Caki2 (cell line): ENCODE measurements around the gene CXCL8. TPM values are rescaled to one million over a fixed set of nuclear protein-coding genes. Genes with fewer than 3 reads are reported as not detected.
"Not testable (repeated sequence)": the region's sequence is repeated elsewhere in the genome, so short reads cannot be mapped to it uniquely, and the experiment has no call there.

Experiments
- DNase-seq: peaks from one replicate; pipeline ENCODE4 v3.0.0-alpha.2; 2015; ENCODE audit warnings: low read depth
- in situ Hi-C: cut with HindIII; loops from 2 replicates; pipeline ENCODE4 v1.10.0; 2016; ENCODE audit warnings: low sequenced_read_pairs, low pct_unique_long_range_greater_than_20kb, mixed read lengths
- total RNA-seq: library from RNA; depleted of rRNA; stranded (reverse); fragments of >200 nt; shearing (Covaris generic); gene quantifications from 2 replicates; pipeline ENCODE4 v1.2.3, GENCODE V29; 2014; ENCODE audit warnings: low replicate concordance; rRNA removed

The CXCL8 gene
- total RNA-seq, 1 experiment from 2014 or later: 7.8 TPM

- in situ Hi-C loops: no loop called here
- no peak for DNase-seq
Observed at GRCh38 chr4:73770917-73771316, 30.5 kb downstream of the CXCL8 start.

- in situ Hi-C loops: no loop called here
Observed at GRCh38 chr4:73772363-73772762, 32.0 kb downstream of the CXCL8 start.

GRCh38 chr4:73774406-73774805 lies 34.0 kb downstream of the CXCL8 start:
- DNase-seq, in situ Hi-C loops: not testable (repeated sequence)

More at GRCh38 chr4:73772363-73772762, 32.0 kb downstream of the CXCL8 start:
- DNase-seq: no peak

DNA sequence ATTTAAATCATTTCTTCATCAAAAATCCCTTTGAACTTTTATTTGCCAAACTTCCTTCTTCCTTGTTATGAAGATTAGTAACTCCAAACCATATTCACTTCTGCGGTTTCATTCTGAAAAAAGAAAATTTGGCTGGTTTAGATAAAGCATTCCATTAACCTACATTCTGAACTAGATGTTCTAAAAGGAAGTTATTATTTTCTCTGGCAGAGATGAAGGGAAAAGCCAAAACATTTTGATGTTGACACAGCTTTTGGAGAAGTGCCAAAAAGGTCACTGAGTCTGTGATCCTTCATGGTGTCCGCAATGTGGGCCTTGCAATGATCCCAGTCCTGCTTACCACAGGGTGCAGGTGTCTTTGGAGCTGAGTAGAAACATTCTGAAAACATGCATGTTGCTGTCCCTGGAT lies 36.0 kb downstream of the CXCL8 start:
- peak; percentile 84 for DNase-seq

GRCh38 chr4:73777612-73778011 lies 37.2 kb downstream of the CXCL8 start:
- peak; percentile 21 for DNase-seq
- in situ Hi-C loops: no loop called here

More for the DNA sequence above, 36.0 kb downstream of the CXCL8 start:
- in situ Hi-C loops: no loop called here

- in situ Hi-C loops: no loop called here
Observed at GRCh38 chr4:73780243-73780642, 39.9 kb downstream of the CXCL8 start.

GRCh38 chr4:73780834-73781233 lies 40.5 kb downstream of the CXCL8 start:
- in situ Hi-C loops: no loop called here

More at GRCh38 chr4:73780243-73780642, 39.9 kb downstream of the CXCL8 start:
- DNase-seq: no peak

DNA sequence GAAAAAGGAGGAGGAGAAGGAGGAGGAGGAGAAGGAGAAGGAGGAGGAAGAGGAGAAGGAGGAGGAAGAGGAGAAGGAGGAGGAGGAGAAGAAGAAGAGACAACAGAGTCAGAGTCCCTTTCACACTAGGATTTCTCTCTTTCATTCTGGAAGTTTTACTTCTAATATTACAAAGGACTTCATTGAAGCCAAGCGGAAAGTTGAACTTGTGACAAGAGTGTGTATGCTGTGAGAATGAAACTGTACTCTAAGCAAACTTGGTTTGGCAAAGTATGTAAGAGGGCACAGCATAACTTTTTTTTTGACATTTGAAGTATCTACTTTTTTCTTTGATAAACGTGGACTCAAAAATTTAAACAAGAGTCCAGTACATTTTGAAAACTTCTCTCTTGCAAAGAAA lies 48.0 kb downstream of the CXCL8 start:
- DNase-seq: no peak
- in situ Hi-C loops: no loop called here

More at GRCh38 chr4:73780834-73781233, 40.5 kb downstream of the CXCL8 start:
- DNase-seq: no peak

Other genes with a start within 250 kb of the CXCL8 start
- gene RASSF6, start 120.1 kb upstream of the CXCL8 start, total RNA-seq: 0.52 and 1.0 TPM in 2 replicates
- not detected in 2 replicates for gene CXCL6, start 96.1 kb downstream of the CXCL8 start, total RNA-seq
- not detected in 2 replicates for gene PF4V1, start 112.7 kb downstream of the CXCL8 start, total RNA-seq
- 2.7 TPM in 1 of 2 replicates, not detected in the other for gene CXCL1, start 128.8 kb downstream of the CXCL8 start, total RNA-seq
- gene PF4, start 241.5 kb downstream of the CXCL8 start, total RNA-seq: not detected in 2 replicates
- not detected in 2 replicates for gene PPBP, start 247.6 kb downstream of the CXCL8 start, total RNA-seq